Measurements from ENCODE around the gene VSIG1. TPM values are rescaled to one million over a fixed set of nuclear protein-coding genes. Genes with fewer than 3 reads are reported as not detected.

Gene VSIG1
- total RNA-seq, 1 donor from 2014 or later: not detected

DNA sequence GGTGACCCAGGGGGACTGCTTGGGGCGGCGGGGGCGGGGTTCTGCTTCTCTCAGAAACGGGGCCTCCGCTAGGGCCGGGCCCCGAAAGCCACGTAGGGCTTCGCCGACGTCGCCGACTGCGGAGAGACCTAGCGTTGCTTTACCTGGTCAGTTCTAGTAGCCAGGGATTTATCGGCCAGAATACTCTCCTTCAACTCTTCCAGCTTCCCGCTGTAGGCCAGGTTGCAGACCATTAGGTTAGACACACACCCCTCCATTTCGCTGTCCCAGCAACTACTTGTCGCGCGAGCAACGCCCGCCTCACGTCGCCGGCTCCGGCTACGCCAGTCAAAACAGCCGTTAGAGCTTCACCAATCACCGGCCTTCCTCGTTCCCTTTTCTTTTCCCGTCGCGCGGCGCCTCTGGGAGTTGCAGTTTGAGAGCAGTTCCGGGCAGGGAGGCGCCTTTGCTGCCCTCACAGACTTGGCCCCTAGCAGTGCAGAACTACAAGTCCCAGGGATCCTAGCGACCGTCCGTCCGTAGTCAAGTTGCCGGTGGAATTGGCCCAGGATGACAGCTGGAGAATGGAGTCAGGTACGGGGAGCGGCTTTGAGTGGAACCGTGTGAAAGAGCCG lies 46.5 kb downstream of the VSIG1 start, which contains the start of the genes ATG4A and PSMD10:
Gene ATG4A, plus strand, starts transcription at position 515 of the 614 bp plus-strand sequence. Its CDS starts 49 bp downstream, at position 564.
Gene PSMD10, minus strand, starts transcription at position 279 of the 614 bp plus-strand sequence. Its CDS starts 22 bp downstream, at position 257.
- H3K27me3 Mint-ChIP-seq (ENCODE audit: low read depth, unreplicated experiment): no peaks in the 10 kb centered on the region
- peak; percentile 95 for FAIRE-seq

DNA sequence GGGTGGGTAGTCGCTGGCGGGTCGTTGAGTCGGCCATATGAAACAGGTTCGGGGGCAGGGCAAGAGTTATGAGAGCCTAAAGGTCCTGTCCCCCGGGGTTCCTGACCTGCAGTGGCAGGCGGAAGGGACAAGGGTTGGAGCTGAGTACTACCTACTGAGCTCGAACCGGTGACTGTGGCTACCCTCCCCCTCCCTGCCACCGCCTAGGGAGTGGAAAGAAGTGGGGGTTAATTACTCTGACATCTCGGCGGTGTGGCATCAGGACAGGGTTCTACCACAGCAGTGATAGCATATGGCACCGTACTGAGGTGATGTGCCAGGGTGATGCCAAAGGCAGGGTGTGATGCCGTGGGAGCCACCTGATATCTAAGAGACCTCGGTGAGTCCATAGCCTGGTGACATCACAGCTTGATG lies 47.0 kb downstream of the VSIG1 start:
- FAIRE-seq: no peak
- Histone ChIP-seq H3K4me1 (ENCODE audit: insufficient read depth, low read length) (no peaks in the 10 kb centered on the region), H3K9me3 (ENCODE audit: insufficient read depth, low read depth, low read length) (no peaks in the 10 kb centered on the region), H3K27ac (ENCODE audit: low read depth, low read length) (peak overlapping the region; percentile 42), H4K20me1 (ENCODE audit: insufficient read depth, low read length) (no peaks in the 10 kb centered on the region), H3K79me2 (ENCODE audit: insufficient read depth, low read length) (peaks cover 37% of the 10 kb centered on the region), H3K27me3 (ENCODE audit: insufficient read depth, low read length) (no peaks in the 10 kb centered on the region), H3K4me2 (ENCODE audit: low read length) (peak overlapping the region; percentile 83), H2AFZ (ENCODE audit: low read depth, low read length) (peak overlapping the region; percentile 92), H3K4me3 (ENCODE audit: insufficient read depth, low read depth, low read length) (peak overlapping the region; percentile 84), H3K36me3 (ENCODE audit: insufficient read depth, low read length) (no peaks in the 10 kb centered on the region), H3K9ac (ENCODE audit: low read length) (peak overlapping the region; percentile 98)
- no peaks in the 10 kb centered on the region for H3K9me3 Mint-ChIP-seq (ENCODE audit: unreplicated experiment)
- no peak overlapping the region for H3K27ac Mint-ChIP-seq (ENCODE audit: unreplicated experiment)
- H3K4me1 Mint-ChIP-seq (ENCODE audit: low read depth, unreplicated experiment): peaks cover 3% of the 10 kb centered on the region
- no peaks in the 10 kb centered on the region for H3K36me3 Mint-ChIP-seq (ENCODE audit: low read depth, unreplicated experiment)
- no peak for TF ChIP-seq EZH2 (IDR thresholded peaks at IDR 0.05; ENCODE audit: insufficient read depth, low read length)
- TF ChIP-seq, protein P1, sequence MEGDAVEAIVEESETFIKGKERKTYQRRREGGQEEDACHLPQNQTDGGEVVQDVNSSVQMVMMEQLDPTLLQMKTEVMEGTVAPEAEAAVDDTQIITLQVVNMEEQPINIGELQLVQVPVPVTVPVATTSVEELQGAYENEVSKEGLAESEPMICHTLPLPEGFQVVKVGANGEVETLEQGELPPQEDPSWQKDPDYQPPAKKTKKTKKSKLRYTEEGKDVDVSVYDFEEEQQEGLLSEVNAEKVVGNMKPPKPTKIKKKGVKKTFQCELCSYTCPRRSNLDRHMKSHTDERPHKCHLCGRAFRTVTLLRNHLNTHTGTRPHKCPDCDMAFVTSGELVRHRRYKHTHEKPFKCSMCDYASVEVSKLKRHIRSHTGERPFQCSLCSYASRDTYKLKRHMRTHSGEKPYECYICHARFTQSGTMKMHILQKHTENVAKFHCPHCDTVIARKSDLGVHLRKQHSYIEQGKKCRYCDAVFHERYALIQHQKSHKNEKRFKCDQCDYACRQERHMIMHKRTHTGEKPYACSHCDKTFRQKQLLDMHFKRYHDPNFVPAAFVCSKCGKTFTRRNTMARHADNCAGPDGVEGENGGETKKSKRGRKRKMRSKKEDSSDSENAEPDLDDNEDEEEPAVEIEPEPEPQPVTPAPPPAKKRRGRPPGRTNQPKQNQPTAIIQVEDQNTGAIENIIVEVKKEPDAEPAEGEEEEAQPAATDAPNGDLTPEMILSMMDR (IDR thresholded peaks at IDR 0.05; ENCODE audit: insufficient read depth, low read depth, low read length): no peak
- no peaks in the 10 kb centered on the region for H3K27me3 Mint-ChIP-seq (ENCODE audit: low read depth, unreplicated experiment)
- no peak overlapping the region for H3K4me3 Mint-ChIP-seq (ENCODE audit: unreplicated experiment)
- no peak for DNase-seq (ENCODE audit: low read depth)

More for the DNA sequence above, 46.5 kb downstream of the VSIG1 start, which contains the start of the genes ATG4A and PSMD10:
- TF ChIP-seq, protein P1 (IDR thresholded peaks at IDR 0.05; ENCODE audit: insufficient read depth, low read depth, low read length): no peak
- TF ChIP-seq EZH2 (IDR thresholded peaks at IDR 0.05; ENCODE audit: insufficient read depth, low read length): no peak
- H3K27me3 ChIP-seq (ENCODE audit: insufficient read depth, low read length): no peaks in the 10 kb centered on the region
- no peaks in the 10 kb centered on the region for H3K9me3 Mint-ChIP-seq (ENCODE audit: unreplicated experiment)
- H3K27ac ChIP-seq (ENCODE audit: low read depth, low read length): peak within 1 kb of the TSS; percentile 93
- peak within 1 kb of the TSS; percentile 83 for H3K4me2 ChIP-seq (ENCODE audit: low read length)
- H3K4me3 ChIP-seq (ENCODE audit: insufficient read depth, low read depth, low read length): peak within 1 kb of the TSS; percentile 84
- no peaks in the 10 kb centered on the region for H3K4me1 ChIP-seq (ENCODE audit: insufficient read depth, low read length)
- H3K4me1 Mint-ChIP-seq (ENCODE audit: low read depth, unreplicated experiment): peaks cover 3% of the 10 kb centered on the region
- H3K36me3 Mint-ChIP-seq (ENCODE audit: low read depth, unreplicated experiment): no peaks in the 10 kb centered on the region
- H3K27ac Mint-ChIP-seq (ENCODE audit: unreplicated experiment): no peak within 1 kb of the TSS
- H3K9ac ChIP-seq (ENCODE audit: low read length): peak within 1 kb of the TSS; percentile 98
- H3K36me3 ChIP-seq (ENCODE audit: insufficient read depth, low read length): no peaks in the 10 kb centered on the region
- peaks cover 37% of the 10 kb centered on the region for H3K79me2 ChIP-seq (ENCODE audit: insufficient read depth, low read length)
- no peaks in the 10 kb centered on the region for H4K20me1 ChIP-seq (ENCODE audit: insufficient read depth, low read length)
- no peaks in the 10 kb centered on the region for H3K9me3 ChIP-seq (ENCODE audit: insufficient read depth, low read depth, low read length)
- peak within 1 kb of the TSS; percentile 92 for H2AFZ ChIP-seq (ENCODE audit: low read depth, low read length)
- no peak within 1 kb of the TSS for H3K4me3 Mint-ChIP-seq (ENCODE audit: unreplicated experiment)
- DNase-seq (ENCODE audit: low read depth): peak; percentile 91

DNA sequence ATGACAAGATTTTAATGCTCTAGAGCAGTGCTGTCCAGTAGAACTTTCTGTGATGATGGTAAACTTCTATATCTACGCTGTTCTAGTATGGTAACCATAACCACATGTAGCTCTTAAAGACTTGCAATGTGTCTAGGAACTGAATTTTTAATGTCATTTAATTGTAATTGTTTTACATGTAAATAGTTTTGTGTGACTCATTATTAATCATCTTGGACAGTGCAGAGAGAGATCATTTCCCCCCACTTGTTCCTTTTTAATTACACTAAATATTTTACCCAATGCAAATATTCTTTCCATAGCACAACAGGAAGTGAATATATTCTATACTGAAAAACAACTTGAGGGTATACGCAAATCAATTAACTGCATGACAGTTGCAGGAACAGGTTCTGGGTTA lies 52.5 kb downstream of the VSIG1 start:
- Histone ChIP-seq H2AFZ (ENCODE audit: low read depth, low read length) (no peak overlapping the region), H3K27me3 (ENCODE audit: insufficient read depth, low read length) (no peaks in the 10 kb centered on the region), H3K4me2 (ENCODE audit: low read length) (peak overlapping the region; percentile 26), H3K9me3 (ENCODE audit: insufficient read depth, low read depth, low read length) (no peaks in the 10 kb centered on the region), H3K4me3 (ENCODE audit: insufficient read depth, low read depth, low read length) (no peak overlapping the region), H3K36me3 (ENCODE audit: insufficient read depth, low read length) (no peaks in the 10 kb centered on the region), H4K20me1 (ENCODE audit: insufficient read depth, low read length) (no peaks in the 10 kb centered on the region), H3K9ac (ENCODE audit: low read length) (no peak overlapping the region), H3K4me1 (ENCODE audit: insufficient read depth, low read length) (peaks cover 2% of the 10 kb centered on the region), H3K27ac (ENCODE audit: low read depth, low read length) (no peak overlapping the region), H3K79me2 (ENCODE audit: insufficient read depth, low read length) (peaks cover 6% of the 10 kb centered on the region)
- DNase-seq (ENCODE audit: low read depth) (no peak), FAIRE-seq (peak; percentile 94)
- Mint-ChIP-seq H3K27ac (ENCODE audit: unreplicated experiment) (no peak overlapping the region), H3K9me3 (ENCODE audit: unreplicated experiment) (no peaks in the 10 kb centered on the region), H3K36me3 (ENCODE audit: low read depth, unreplicated experiment) (no peaks in the 10 kb centered on the region), H3K4me3 (ENCODE audit: unreplicated experiment) (no peak overlapping the region), H3K27me3 (ENCODE audit: low read depth, unreplicated experiment) (no peaks in the 10 kb centered on the region), H3K4me1 (ENCODE audit: low read depth, unreplicated experiment) (no peaks in the 10 kb centered on the region)
- TF ChIP-seq EZH2 (IDR thresholded peaks at IDR 0.05; ENCODE audit: insufficient read depth, low read length): no peak
- TF ChIP-seq, protein P1 (IDR thresholded peaks at IDR 0.05; ENCODE audit: insufficient read depth, low read depth, low read length): no peak

All from astrocyte (in vitro differentiated cells and primary cell).